Activated CD8-positive, alpha-beta memory T cell treated with anti-CD3 and anti-CD28 coated beads, Interleukin-2, amount 50 U/mL, for 24 hours (primary cell): ENCODE data around the gene CRYBG1.

Experiments used
- DNase-seq: peaks from one replicate; pipeline ENCODE4 v3.0.0-alpha.2; 2020; ENCODE audit errors: extremely low read depth

The CRYBG1 gene

DNA sequence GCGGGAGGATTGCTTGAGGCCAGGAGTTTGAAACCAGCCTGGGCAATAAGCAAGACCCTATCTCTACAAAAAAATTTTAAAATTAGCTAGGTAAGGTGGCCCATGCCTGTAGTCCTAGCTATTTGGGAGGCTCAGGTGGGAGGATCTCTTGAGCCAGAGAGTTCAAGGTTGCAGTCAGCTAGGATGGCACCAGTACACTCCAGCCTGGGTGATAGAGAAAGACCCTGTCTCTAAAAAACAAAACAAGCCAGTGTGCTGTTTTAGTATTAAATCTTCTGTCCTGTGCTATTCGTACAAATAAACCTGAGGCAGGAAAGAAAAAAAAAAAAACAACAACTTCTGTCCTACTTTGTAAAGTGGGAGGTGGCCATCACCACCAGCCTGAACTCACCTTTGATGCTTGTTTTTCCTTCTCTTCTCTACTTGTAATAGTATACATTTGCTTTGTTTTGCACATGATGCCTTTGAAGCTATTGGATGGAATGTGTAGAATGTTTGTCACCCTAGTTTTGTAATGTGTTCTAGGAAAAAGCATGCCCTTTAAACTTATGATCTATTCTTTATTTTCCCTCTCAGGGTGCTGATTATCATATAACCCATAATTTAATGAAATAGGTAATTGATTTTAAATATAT is 102.5 kb downstream of the CRYBG1 start:
- no peak for DNase-seq

DNA sequence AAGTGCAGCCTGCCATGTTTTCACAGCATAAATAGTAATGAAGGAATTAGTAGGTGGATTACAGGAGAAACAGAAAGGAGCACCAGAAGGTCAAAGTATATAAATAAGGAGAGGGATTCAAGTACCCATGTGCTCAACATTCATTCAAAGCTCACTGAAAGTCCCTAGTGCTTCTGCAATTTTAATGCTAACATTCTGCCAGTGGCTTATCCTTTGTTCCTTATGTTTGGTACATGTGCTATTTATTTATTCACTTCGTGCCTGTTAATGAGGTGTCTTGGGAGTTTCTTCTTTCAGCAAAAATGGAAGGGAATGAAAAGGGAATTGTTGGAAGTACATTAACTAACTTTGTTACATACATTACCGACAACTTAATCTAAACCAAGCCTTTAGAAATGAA is 105.7 kb downstream of the CRYBG1 start:
- DNase-seq, result no peak

DNA sequence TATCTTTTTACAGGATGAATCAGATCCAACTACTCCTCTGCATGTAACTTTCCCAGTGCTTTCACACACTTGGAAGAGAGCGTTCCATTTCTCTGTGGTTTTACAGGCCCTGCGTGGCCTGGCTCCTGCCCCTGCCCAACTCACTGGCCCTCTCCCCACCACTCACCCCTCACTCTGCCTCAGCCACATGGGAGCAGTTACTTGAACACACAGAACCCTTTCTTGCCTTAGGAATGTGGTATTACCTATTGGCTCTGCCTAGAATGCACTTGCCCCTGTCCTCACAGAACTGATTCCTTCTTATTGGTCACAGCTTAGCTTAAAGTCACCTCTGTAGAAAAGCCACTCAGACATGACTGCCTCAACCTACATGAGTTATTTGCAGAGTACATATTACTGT is 108.4 kb downstream of the CRYBG1 start:
- DNase-seq, result no peak

DNA sequence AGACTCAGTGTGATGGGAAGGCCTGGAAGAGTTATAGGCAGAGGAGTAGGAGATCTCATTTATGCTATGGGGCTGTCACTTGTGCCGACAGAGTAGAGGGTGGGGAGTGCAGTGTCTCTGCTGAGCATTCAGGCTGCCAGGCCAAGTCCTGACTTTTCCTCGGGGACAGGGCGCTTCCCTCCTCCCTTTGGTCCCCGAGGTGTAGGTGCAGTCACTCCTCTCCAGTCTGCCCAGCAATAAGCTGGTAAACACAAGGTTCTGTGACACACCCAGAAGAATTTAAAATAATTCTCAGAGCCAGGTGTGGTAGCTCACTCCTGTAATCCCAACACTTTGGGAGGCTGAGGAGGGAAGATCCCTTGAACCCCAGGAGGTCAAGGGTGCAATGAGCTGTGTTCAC is 109.4 kb downstream of the CRYBG1 start:
- DNase-seq, result no peak

DNA sequence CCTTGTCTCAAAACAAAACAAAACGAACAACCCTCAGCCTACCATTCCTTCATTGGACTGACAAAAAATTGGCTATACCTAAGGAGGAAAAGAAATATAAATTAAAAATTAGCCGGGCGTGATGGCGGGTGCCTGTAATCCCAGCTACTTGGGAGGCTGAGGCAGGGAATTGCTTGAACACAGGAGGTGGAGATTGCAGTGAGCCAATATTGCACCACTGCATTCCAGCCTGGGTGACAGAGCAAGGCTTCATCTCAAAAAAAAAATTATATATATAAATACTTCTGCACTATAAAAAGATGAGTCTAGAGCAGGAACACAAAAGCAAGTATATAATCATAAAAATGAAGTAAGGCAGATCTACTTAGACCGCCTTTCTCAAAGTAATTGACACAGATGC is 109.8 kb downstream of the CRYBG1 start:
- no peak for DNase-seq

DNA sequence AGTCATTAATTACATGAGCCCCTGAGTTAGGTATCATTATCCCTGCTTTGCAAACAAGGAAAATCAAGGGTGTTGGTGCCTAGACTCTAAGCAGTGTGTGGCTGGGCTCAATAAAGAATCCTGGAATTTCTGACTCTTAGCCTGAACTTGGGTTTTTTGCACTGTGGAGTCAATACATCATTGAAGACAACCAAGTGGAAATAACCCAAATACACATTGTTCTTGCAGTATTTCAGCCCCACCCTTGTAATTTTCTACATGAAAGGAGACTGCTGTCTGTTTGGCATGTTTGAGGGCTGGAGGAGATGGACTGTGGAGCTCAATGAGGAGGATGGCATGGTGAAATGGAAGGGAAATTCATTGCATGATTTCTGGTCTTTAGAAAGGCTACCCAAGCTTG is 110.3 kb downstream of the CRYBG1 start:
- DNase-seq, result no peak

DNA sequence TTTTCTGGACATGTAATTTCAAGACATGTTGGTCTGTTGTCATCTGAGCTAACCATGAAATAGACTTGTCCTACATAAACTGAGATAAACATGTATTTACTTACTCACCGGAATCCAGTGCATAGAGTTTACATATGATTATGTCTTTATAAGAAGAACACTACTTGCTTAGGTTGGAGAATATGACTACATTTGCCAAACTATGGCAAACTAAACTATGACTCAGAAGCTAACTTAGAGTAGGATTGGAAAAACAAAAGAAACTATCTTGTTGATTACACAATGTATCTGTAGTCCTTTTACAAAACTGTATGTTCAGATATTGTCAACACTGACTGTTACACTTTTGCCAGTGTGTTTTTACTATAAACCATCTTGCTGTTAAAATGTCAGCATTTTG is 113.3 kb downstream of the CRYBG1 start:
- DNase-seq, result no peak

DNA sequence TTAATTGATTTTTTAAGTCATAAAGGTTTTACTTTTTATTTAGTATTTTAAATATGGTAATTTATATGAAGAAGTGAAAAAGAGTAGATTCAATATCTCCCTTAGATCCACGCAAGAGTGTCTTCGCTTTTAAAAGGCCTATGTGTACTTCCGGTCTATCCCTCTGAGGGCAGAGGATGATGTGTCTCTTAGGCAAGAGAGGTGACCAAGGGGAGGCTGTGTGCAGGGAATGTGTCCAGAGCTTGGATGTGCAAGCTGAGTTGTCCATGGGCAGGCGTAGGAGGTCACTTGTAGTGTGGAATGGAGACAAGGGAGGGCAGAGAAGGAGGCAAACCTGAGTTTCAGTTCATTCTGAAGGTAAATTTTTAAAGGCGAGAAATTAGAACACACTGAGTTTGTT is 113.9 kb downstream of the CRYBG1 start:
- DNase-seq, result no peak

DNA sequence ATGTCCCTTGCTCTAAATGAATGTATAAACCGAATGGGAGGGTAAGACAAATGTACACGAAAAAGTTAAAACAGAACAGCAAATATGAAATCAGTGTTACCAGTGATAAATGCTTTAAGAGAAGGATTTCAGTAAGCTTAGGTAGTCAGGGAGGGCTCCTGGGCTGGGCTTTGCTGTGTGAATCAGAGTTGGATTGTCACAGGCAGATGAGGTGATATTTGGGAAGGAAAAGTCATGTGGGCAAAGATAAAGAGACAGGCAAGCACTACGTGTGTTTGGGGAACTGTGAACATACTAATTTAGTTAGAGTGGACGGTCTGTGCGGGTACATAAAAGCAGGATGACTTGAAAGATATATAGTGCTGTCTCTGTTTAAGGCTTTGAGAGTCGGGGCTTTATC is 114.8 kb downstream of the CRYBG1 start:
- DNase-seq, result no peak

DNA sequence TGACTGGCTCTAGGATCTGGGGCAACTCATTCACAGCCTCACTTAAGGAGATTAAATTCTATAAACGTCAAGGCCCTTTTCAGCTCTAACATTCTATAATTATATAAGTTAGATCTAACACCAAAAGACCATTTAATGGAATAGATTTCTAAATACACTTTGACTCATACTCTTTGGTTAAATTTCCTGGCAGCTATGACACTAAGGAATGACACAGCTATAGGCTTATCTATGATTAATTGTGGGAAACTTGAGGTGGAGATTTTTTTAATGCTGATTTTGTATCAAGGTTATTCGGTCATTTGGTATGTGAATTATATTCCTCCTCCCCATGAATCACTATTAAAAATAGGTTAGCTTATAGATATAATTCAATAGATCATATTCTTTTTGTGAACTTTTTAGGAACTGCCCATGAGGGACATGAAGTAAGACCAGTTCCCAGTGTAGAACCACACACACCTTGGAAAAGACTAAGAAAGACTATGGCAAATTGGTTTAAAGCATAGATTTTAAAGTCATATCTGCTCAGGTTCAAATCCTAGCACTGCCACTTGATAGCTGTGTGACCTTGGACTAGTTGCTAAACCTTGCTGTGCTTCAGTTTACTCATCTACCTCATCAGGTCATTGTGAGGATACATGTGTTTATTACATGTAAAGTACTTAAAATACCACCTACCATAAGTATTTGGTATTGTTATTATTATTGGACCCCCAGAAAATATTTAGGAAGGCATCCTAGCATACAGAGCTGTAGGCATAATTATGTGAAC is 116.0 kb downstream of the CRYBG1 start:
- no peak for DNase-seq

DNA sequence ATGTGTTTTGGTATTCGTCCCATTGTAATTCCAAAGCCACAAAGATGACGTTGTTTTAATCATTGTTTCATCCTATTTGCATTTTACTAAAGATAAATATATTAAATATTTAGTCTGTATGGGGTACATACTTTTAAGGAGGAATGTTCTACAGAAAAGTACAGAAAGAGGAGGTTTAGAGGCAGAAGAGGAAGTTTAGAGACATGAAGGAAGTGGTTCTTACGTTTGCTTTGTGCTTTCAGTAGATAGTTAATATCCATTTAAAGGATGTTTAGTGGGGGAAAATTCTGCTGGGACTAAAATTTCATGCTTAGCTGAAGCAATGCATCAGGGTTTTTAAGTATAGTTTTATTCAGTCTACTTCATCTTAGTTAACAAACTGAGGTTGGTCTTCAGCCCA is 116.6 kb downstream of the CRYBG1 start:
- no peak for DNase-seq

DNA sequence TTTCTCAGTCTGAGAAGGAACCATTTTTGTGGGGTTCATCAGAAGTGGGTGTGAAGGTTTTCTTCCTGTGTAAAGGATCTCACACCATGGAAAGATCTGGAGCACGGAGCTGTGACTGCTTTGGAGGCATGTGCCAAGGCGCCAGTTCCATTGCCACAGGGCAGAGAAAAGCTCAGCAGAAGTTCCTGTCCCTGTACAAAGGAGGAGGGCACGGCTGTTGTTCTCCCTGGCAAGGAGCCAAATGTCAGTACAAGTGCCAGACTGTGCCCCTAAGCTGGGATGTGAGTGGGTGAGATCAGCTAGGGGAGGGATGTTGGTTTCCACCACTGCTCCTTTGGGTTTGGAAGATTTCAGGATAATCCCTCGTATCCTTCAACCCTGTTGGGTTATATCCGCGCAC is 117.3 kb downstream of the CRYBG1 start:
- no peak for DNase-seq

DNA sequence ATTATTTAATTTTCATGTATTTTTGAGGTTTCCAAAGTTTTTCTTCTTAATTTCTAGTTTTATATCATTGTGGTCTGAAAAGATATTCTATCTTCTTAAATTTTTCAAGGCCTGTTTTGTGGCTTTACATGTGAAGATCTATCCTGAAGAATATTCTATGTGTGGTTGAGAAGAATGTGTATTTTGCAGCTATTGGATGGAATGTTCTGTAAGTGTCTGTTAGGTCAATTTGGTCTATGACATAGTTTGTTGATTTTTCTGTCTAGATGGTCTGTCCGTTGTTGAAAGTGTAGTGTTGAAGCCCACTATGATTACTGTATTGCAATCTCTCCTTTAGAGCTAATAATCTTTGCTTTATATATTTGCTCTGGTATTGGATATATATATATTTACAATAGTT is 125.7 kb downstream of the CRYBG1 start:
- no peak for DNase-seq

DNA sequence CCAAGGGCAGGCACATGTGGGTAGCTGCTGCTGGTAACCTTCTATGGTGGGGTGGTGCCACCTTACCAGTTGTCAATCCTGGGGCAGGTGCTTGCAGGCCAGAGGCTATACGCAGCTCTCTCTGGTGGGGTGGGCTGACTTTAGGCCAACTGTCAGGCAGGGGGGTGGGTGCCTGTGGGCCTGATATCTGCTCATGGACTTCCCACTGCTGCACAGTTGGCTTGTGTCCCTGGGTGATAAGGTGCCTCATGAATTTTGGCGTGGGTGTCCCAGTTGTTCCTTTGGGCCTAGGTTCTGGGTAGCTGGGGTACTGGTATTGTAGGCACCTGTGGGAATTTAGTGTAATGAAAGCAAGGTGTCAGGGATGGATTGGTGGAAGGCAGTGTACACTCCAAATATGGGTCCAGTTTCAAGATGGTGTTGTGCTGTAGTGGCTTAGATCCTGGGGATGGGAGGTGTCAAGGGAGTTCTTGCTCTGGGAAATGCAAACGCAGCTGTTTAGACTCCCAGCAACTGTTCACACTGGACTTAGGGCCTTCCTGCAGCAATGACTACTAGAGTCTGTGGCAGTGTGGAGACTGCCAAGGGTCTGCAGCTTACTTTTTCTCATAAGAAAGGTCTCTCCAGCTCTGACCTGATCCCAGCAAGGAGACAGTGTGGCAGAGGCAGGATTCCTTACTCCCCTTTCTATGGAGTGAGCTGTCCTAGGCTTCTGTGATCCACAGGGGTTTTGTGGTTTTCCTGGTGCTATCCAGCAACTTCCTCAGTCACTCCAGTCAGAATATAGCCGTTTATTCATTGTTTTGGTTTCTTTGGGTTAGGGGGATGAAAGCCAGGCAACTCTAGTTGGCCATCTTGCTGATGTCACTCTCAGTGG is 128.2 kb downstream of the CRYBG1 start:
- no peak for DNase-seq

DNA sequence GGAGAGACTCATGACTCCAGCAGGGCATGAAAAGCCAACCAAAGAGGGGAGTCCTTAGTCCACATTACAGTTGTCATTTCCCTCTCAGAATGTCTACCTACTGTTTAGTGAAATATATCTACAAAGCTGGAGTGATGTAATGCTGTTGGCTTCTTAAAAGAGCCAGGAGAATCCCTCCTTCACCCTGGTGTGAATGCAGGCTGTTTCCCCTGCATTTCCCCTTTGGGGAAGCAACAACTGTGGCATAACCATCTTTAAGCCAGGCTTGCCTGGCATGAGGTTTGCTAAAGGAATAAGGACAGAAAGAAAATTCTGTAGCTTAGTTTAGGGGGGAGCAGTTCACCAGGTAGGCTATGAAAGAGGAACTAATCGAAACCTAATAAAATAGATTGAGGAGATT is 129.5 kb downstream of the CRYBG1 start:
- DNase-seq, result no peak

DNA sequence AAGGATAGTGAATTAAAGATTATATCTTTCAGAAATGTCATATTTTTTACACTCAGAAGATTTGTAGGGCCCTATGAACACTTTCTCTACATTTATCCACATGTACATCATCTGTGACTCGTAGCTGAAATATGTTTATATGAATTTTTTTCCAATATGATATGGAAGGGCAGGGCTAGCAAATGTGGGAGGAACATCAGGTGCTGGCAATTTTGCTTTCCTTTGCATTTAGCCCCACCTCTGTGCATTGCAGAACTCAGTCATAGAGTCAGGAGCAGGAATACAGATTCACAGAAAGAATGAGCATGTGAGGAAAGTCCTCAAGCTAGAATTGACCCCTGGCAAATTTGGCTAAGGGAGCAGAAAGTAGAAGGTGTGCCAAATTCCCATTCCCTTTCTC is 129.9 kb downstream of the CRYBG1 start:
- no peak for DNase-seq

DNA sequence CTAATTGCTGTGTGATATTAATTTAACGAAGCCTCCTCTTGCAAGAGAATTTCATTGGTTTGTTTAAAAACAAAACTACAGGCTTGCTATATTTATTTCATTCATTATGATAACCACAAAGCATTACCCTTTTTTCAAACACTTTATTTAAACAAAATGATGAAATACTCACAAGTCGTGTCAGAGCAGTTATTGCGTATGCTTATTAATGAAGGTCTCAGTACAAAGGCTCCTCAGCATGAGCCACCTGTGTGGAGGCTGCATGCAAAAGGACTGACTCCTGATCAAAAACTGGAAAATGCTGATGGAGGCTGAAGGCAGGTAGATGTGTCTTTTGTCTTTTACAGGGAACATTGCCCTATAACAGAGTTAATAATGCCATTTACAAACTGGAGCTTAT is 130.5 kb downstream of the CRYBG1 start:
- no peak for DNase-seq

DNA sequence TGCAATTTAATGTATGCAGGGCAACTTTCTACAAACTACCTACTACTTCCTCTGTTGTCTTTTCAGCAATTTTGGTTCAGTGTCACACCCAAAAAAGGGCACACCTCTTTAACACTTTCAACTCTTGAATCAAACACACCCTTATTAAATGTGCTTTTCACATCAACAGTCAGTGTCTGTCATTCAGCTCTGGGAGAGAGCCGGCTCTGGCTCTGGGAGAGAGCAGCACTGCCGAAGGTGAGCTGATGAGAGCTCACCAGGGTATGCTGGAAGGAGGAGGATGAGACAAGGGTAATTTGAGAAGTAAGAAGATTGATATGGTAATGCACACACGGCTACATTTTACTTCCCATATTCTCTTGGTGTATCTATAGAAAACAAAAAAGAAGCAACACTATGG is 134.5 kb downstream of the CRYBG1 start:
- DNase-seq, result no peak

DNA sequence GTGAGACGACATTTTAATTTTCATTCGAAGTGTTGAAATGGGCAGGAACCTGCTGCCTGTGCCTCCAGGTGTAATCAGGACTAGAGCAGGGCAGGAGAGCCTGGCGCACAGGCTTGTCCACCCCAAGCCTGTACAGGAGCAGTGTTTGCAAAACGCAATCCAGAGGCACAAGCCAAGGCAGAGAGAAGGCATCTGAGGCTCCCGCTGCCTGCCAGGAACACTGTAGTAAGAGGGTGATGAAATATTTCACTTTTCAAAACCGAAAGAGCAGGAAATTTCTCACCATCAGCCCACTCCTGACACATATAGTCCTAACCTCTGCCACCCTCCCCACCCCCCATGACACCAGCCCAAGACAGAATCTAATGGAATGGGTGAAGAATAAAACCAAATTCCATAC is 136.3 kb downstream of the CRYBG1 start:
- DNase-seq, result no peak

DNA sequence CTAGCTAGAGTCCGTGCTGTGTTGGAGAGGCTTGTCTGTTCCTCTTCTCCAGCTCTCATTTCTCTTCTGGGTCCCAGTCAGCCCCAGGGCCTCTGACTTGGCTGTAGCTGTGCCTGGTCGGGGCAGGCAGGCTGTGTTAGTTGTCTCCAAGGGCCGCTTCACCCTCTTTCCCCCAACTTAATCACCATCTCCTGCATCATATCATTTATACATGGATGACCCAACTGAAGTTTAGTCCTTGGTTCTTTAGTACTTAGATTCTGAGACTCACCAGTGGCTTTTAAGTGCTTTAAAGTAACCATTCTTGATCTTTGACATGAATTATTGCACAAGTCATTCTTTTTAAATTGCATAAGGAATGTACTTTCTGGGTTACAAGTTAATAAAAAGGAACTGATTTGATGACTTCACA is 141.4 kb downstream of the CRYBG1 start:
- DNase-seq, result no peak

DNA sequence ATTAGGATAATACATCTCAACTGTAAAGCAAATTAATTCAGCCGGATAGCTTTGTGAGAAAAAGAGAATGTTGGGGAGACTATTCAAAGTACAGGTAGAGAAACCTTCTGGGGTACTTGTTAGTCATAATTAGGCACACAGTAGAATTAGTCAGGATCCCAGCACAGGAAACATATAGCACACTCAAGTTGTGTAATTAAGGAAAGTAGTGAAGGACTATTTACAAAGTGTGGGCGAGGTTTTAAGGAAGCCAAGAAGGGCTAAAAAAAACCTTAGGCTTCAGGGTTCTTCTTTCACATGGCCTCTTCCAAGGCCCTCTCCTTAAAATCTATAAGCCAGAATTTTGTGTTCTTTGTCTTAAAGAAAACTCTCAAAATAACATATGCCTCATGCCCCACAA is 142.0 kb downstream of the CRYBG1 start:
- DNase-seq, result no peak

DNA sequence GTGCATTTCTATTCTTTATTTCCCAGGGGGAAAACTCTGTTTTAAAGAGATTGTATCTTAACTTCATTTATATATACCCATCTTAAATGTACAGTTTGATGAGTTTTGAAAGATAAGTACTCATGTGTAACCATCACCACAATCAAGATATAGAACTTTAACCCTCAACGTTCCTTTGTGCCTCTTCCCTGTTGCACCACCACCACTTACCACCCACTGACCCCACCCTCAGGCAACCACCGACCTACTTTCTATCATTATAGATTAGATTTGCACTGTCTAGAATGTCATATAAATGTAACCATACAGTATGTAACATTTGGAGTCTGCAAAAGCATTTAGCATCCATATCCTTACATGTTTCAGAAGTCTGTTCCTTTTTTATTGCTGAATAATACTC is 147.8 kb downstream of the CRYBG1 start:
- DNase-seq, result no peak

DNA sequence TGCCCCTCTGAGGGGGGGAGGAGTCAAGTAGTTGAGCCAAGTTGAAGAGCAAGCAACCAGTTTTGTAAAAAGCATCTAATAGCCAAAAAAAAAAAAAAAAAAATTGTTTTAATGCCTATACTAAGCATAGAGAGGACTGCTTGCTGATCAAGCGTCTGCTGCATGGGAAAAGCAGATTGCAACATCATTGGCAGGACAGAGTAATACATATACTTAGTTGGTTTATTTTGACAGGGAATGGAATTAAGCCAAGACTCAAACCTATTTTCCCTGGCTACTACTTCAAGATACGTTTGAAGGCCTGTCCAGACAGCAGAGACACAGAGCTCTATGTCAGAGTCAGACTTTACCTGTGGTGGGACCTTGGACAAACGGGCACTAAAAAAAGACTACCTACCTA is 148.3 kb downstream of the CRYBG1 start:
- DNase-seq, result no peak
